Prostate gland (tissue), 2 donors: ENCODE data around the gene BFAR. TPM values are rescaled to one million over a fixed set of nuclear protein-coding genes. Genes with fewer than 3 reads are reported as not detected.
"Not testable (repeated sequence)": the region's sequence is repeated elsewhere in the genome, so short reads cannot be mapped to it uniquely, and the experiment has no call there.

Experiments used
- DNase-seq: peaks from one replicate; pipeline ENCODE4 v3.0.0-alpha.2; 2019; ENCODE audit warnings: low spot score
- H3K27ac ChIP-seq, 2 donors: fragments of 200-600 bp; sonication (generic); 2 replicates each; pipeline ENCODE4 v1.5.1; 2017 to 2019
- H3K27me3 ChIP-seq: fragments of 200-600 bp; sonication (generic); replicated peaks from 2 replicates; pipeline ENCODE4 v1.5.1; 2019; ENCODE audit not compliant: insufficient read depth
- H3K36me3 ChIP-seq, 2 donors: fragments of 200-600 bp; sonication (generic); 1 replicate in 1 of 2; 2 replicates in 1 of 2; pipeline versions ENCODE4 v1.5.1 to v1.8.1; 2017 to 2019
- H3K4me1 ChIP-seq: fragments of 200-600 bp; sonication (generic); replicated peaks from 2 replicates; pipeline ENCODE4 v1.5.1; 2019
- H3K4me3 ChIP-seq, 2 donors: fragments of 200-600 bp; sonication (generic); 2 replicates each; pipeline ENCODE4 v1.5.1; 2017 to 2019
- H3K9me3 ChIP-seq: fragments of 200-600 bp; sonication (generic); 2 replicates; pipeline ENCODE4 v1.5.1; 2017
- WGBS: methylation state at CpG from one replicate; pipeline ENCODE4 v1.1.5; 2018; 5-methylcytosine and 5-hydroxymethylcytosine counted together
- intact Hi-C: fragments of 100-400 bp; cut with DNase I; formaldehyde crosslinking; loops from one replicate; pipeline ENCODE4 v1.14.2; 2022
- small RNA-seq, 2 donors: library from RNA; depleted of rRNA; stranded (forward); fragments of <200 nt; gene quantifications; one replicate each; pipeline ENCODE3, GENCODE V24; 2016
- total RNA-seq, 2 donors: library from RNA; depleted of rRNA; stranded (reverse); fragments of >200 nt; gene quantifications; one replicate each; pipeline ENCODE4 v1.1.0, GENCODE V29; 2016

The BFAR gene
- total RNA-seq, 2 donors from 2014 or later, result 30.3 to 67.9 TPM

- intact Hi-C loops, H3K9me3 ChIP-seq, DNase-seq, H3K4me1 ChIP-seq, H3K4me3 ChIP-seq, H3K27me3 ChIP-seq, H3K27ac ChIP-seq, H3K36me3 ChIP-seq: not testable (repeated sequence)
- no CpG with 5 or more reads among the region's 73 CpGs for WGBS
Measured at GRCh38 chr16:14703156-14704011, 70.6 kb downstream of the BFAR start, which contains the start of gene NPIPA3. Gene NPIPA3, plus strand, starts transcription at chr16:14703411. Its CDS starts 5,533 bp downstream, at chr16:14708944.

Small RNA genes lying within 50 kb of the gene (small RNA-seq; reads per million reads assigned to genes)
- gene RN7SL274P, result 0 reads per million in 2 donors
- 0 reads per million in 2 donors for gene RNU7-125P

Other genes with a start within 250 kb of the BFAR start
- 10 to 100 TPM; 22.4 to 51.2 TPM for gene PARN, start 2.7 kb upstream of the BFAR start, total RNA-seq
- gene PLA2G10, start 61.4 kb downstream of the BFAR start, total RNA-seq, result 1 to 10 TPM in 1 of 2 donors, not detected in 1; 1.5 TPM
- 1 to 10 TPM in 1 of 2 donors, under 1 TPM in 1; 0.80 to 2.2 TPM for gene NPIPA3, start 70.5 kb downstream of the BFAR start, total RNA-seq
- gene NPIPA2, start 109.6 kb downstream of the BFAR start, total RNA-seq, result 1 to 10 TPM in 1 of 2 donors, under 1 TPM in 1; 0.80 to 1.4 TPM
- 10 to 100 TPM; 34.4 to 69.7 TPM for gene NOMO1, start 200.8 kb downstream of the BFAR start, total RNA-seq